Activated CD4-positive, alpha-beta T cell treated with anti-CD3 and anti-CD28 coated beads, Interleukin-2, amount 10 ng/mL, durations not matched to agents 7 days and 5 days (primary cell): ENCODE results near the gene TRPM6. TPM values are rescaled to one million over a fixed set of nuclear protein-coding genes. Genes with fewer than 3 reads are reported as not detected.

Experiments used
- CTCF ChIA-PET: fragments of 350-600 bp; sonication (Branson Sonifier 250); formaldehyde crosslinking; loops from one replicate; lab custom pipeline; 2021; ENCODE audit warnings: antibody characterized with exemption; lab: Charles Lee
- POLR2A ChIA-PET: fragments of 350-600 bp; sonication (Branson Sonifier 250); formaldehyde crosslinking; loops from one replicate; lab custom pipeline; 2021; ENCODE audit warnings: antibody characterized with exemption; lab: Charles Lee
- DNase-seq: peaks from one replicate; pipeline ENCODE4 v3.0.0-alpha.2; 2020
- H3K27ac Mint-ChIP-seq: one replicate; pipeline ENCODE4 v1.8.0; 2021; ENCODE audit warnings: mild to moderate bottlenecking, moderate library complexity, mixed read lengths
- H3K27me3 Mint-ChIP-seq: one replicate; pipeline ENCODE4 v1.8.0; 2021; ENCODE audit warnings: mixed read lengths
- H3K36me3 Mint-ChIP-seq: one replicate; pipeline ENCODE4 v1.8.0; 2021; ENCODE audit warnings: low read depth, mixed read lengths
- H3K4me1 Mint-ChIP-seq: one replicate; pipeline ENCODE4 v1.8.0; 2021; ENCODE audit warnings: mixed read lengths
- H3K4me3 Mint-ChIP-seq: one replicate; pipeline ENCODE4 v1.8.0; 2021; ENCODE audit warnings: mild to moderate bottlenecking, moderate library complexity, mixed read lengths
- H3K9me3 Mint-ChIP-seq: one replicate; pipeline ENCODE4 v1.8.0; 2021; ENCODE audit warnings: mixed read lengths
- total RNA-seq, 2 experiments: library from RNA; stranded (reverse); gene quantifications; one replicate each; pipeline ENCODE4 v1.2.3, GENCODE V29; 2021

TRPM6 gene
- total RNA-seq, 2 experiments from 2014 or later = not detected

- Mint-ChIP-seq H3K9me3 (no peaks in the 10 kb centered on the region), H3K27me3 (peaks cover 2% of the 10 kb centered on the region), H3K4me1 (no peaks in the 10 kb centered on the region), H3K36me3 (no peaks in the 10 kb centered on the region), H3K4me3 (no peak overlapping the region), H3K27ac (no peak overlapping the region)
- ChIA-PET POLR2A (no interaction called here), CTCF (no interaction called here)
- DNase-seq = no peak
These were observed 169.0 kb downstream of the TRPM6 start for GRCh38 chr9:74718709-74719108.

DNA sequence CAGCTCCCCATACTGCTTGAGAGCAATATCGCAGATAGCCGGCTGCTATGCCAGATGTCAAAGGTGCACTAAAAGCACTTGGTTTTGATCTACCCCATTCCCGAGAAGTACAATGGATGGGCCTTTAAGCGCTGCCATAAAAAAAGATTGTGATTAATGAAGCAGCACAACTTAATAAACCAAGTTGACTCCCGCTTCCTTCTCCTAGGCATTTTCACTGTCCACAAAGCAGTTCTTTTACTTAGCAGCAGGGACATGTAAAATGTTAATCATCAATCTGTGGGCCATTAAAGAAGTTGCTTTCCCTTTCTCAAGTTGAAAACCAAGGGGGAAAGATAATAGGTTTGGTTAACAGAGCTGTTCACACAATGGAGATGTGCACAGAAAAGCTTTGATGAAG, 176.4 kb downstream of the TRPM6 start:
- Mint-ChIP-seq H3K27ac (no peak overlapping the region), H3K9me3 (no peaks in the 10 kb centered on the region), H3K4me1 (no peaks in the 10 kb centered on the region), H3K36me3 (no peaks in the 10 kb centered on the region), H3K27me3 (no peaks in the 10 kb centered on the region), H3K4me3 (no peak overlapping the region)
- DNase-seq = no peak
- ChIA-PET POLR2A (no interaction called here), CTCF (no interaction called here)

- Mint-ChIP-seq H3K36me3 (no peaks in the 10 kb centered on the region), H3K4me3 (no peak overlapping the region), H3K27me3 (no peaks in the 10 kb centered on the region), H3K27ac (no peak overlapping the region), H3K9me3 (no peaks in the 10 kb centered on the region), H3K4me1 (no peaks in the 10 kb centered on the region)
- CTCF ChIA-PET = no interaction called here
- POLR2A ChIA-PET = no interaction called here
- DNase-seq = no peak
These were observed 190.2 kb downstream of the TRPM6 start for GRCh38 chr9:74697535-74697934.

DNA sequence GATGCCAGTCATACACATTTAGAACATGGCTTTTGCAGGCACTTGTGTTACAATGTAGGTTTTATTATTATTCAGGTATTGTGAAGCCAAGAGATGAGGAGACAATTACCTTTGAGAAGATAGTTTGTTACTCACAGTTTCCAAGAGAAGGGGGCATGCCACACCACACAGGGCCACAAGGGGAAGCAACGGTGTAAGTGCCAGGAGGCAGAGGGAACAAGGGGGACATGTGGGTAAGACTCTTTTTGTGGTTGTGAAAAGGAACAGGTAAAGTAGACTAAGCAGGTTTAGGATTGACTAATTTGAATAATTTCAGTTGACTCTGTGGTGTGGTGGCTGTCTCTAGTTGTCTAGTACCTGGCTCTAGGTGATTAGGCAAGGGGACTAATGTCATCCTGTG, 191.2 kb downstream of the TRPM6 start:
- Mint-ChIP-seq H3K27ac (no peak overlapping the region), H3K9me3 (no peaks in the 10 kb centered on the region), H3K36me3 (no peaks in the 10 kb centered on the region), H3K4me3 (no peak overlapping the region), H3K4me1 (no peaks in the 10 kb centered on the region), H3K27me3 (no peaks in the 10 kb centered on the region)
- CTCF ChIA-PET = no interaction called here
- DNase-seq = no peak
- POLR2A ChIA-PET = no interaction called here

- POLR2A ChIA-PET = no interaction called here
- no peaks in the 10 kb centered on the region for H3K36me3 Mint-ChIP-seq
- H3K27ac Mint-ChIP-seq = no peak overlapping the region
- no peaks in the 10 kb centered on the region for H3K4me1 Mint-ChIP-seq
- CTCF ChIA-PET = no interaction called here
- no peak overlapping the region for H3K4me3 Mint-ChIP-seq
- peaks cover 2% of the 10 kb centered on the region for H3K27me3 Mint-ChIP-seq
- no peak for DNase-seq
- no peaks in the 10 kb centered on the region for H3K9me3 Mint-ChIP-seq
These were observed 196.7 kb downstream of the TRPM6 start for GRCh38 chr9:74691058-74691457.

GRCh38 chr9:74683322-74683721, 204.4 kb downstream of the TRPM6 start:
- Mint-ChIP-seq H3K27me3 (peaks cover 2% of the 10 kb centered on the region), H3K4me3 (no peak overlapping the region), H3K9me3 (no peaks in the 10 kb centered on the region), H3K27ac (no peak overlapping the region), H3K36me3 (no peaks in the 10 kb centered on the region), H3K4me1 (no peaks in the 10 kb centered on the region)
- POLR2A ChIA-PET = no interaction called here
- CTCF ChIA-PET = no interaction called here
- no peak for DNase-seq

- Mint-ChIP-seq H3K4me1 (no peaks in the 10 kb centered on the region), H3K27ac (no peak overlapping the region), H3K9me3 (no peaks in the 10 kb centered on the region), H3K36me3 (no peaks in the 10 kb centered on the region), H3K27me3 (no peaks in the 10 kb centered on the region), H3K4me3 (no peak overlapping the region)
- no peak for DNase-seq
- CTCF ChIA-PET = no interaction called here
- POLR2A ChIA-PET = no interaction called here
These were observed 205.8 kb downstream of the TRPM6 start for GRCh38 chr9:74681906-74682305.

DNA sequence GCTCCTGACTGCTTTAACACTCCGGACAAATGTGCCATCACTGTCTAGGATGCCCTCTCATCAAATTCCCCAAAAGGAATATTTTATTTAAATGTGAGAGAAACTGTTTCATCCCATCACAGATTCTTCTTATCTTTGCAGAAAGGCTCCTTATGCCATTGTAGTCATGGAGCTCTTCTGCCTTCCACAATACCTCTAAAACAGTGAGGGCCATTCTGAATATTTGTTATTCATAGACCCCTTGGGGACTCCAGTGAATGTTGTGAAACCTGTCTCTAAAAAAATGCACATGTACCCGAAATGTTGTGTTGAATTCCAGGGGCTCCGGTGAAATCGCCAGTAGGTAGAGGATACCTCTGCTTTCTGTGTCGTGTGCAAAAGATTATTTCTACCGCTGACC, 213.6 kb downstream of the TRPM6 start:
- Mint-ChIP-seq H3K27me3 (peaks cover 3% of the 10 kb centered on the region), H3K4me3 (no peak overlapping the region), H3K9me3 (no peaks in the 10 kb centered on the region), H3K4me1 (no peaks in the 10 kb centered on the region), H3K27ac (no peak overlapping the region), H3K36me3 (no peaks in the 10 kb centered on the region)
- DNase-seq = no peak
- CTCF ChIA-PET = no interaction called here
- POLR2A ChIA-PET = no interaction called here

Other genes with a start within 250 kb of the TRPM6 start
- 10 to 100 TPM; 20.1 to 22.2 TPM for gene C9orf40, start 65.0 kb upstream of the TRPM6 start, total RNA-seq
- gene CARNMT1, start 140.4 kb upstream of the TRPM6 start, total RNA-seq = 10 to 100 TPM; 28.7 to 32.3 TPM
- 10 to 100 TPM; 43.5 to 53.2 TPM for gene NMRK1, start 200.2 kb upstream of the TRPM6 start, total RNA-seq
- gene OSTF1, start 200.6 kb upstream of the TRPM6 start, total RNA-seq = 100 to 1,000 TPM; 117 to 139 TPM